Measurements from ENCODE around the gene QPCTL. TPM values are rescaled to one million over a fixed set of nuclear protein-coding genes. Genes with fewer than 3 reads are reported as not detected.

The QPCTL gene
- total RNA-seq, 1 experiment from 2014 or later = 13.7 TPM

- no peak overlapping the region for H3T11ph ChIP-seq (ENCODE audit: low read length)
- H2BK120ac ChIP-seq (ENCODE audit: low read depth, low read length, poor library complexity, severe bottlenecking) = no peak overlapping the region
- no peak overlapping the region for H2AFZ ChIP-seq (ENCODE audit: low read length)
- no peak overlapping the region for H2BK12ac ChIP-seq (ENCODE audit: insufficient read length, low read depth, low read length)
- H3K4ac ChIP-seq (ENCODE audit: low read depth, low read length) = no peak overlapping the region
- H2BK20ac ChIP-seq (ENCODE audit: low read depth, low read length, poor library complexity, severe bottlenecking) = no peak overlapping the region
- H3K36me3 Mint-ChIP-seq (ENCODE audit: insufficient read depth in 1 of 3, low read depth in 3 of 3) = no peaks in the 10 kb centered on the region
- TF ChIP-seq CTCF (conservative IDR thresholded peaks at IDR 0.05) = no peak
- H3K4me1 ChIP-seq (ENCODE audit: insufficient read depth, low read length) = no peaks in the 10 kb centered on the region; the same call in 1 of the 2 replicates
- no CpG with 5 or more reads among the region's 5 CpGs for WGBS (ENCODE audit: extremely low coverage, insufficient read length, low lambda C conversion rate)
- H4K5ac ChIP-seq (ENCODE audit: insufficient read length, low read depth, low read length) = no peak overlapping the region
- H3K23ac ChIP-seq (ENCODE audit: insufficient read length, low read depth, low read length) = no peak overlapping the region
- H3K27me3 Mint-ChIP-seq (ENCODE audit: low read depth) = peaks cover 13% of the 10 kb centered on the region
- H4K20me1 ChIP-seq (ENCODE audit: control insufficient read depth, insufficient read depth, insufficient read length) = no peaks in the 10 kb centered on the region
- no peaks in the 10 kb centered on the region for H3K23me2 ChIP-seq (ENCODE audit: insufficient read length, low read depth, low read length, poor library complexity, severe bottlenecking)
- no peak overlapping the region for H2BK5ac ChIP-seq (ENCODE audit: insufficient read length, low read length)
- H3K4me2 ChIP-seq (ENCODE audit: insufficient read depth, insufficient read length, low read length) = no peak overlapping the region
- no peak overlapping the region for H3K14ac ChIP-seq (ENCODE audit: insufficient read depth, low read length)
- peaks cover 5 to 8% of the 10 kb centered on the region in 2 experiments for H3K4me1 Mint-ChIP-seq
- H3K18ac ChIP-seq (ENCODE audit: insufficient read length, low read depth, low read length) = no peak overlapping the region
- H3K27ac Mint-ChIP-seq = no peak overlapping the region
- H3K9ac ChIP-seq (ENCODE audit: extremely low read depth, insufficient read length, low read length) = no peak overlapping the region
- H3K9me3 Mint-ChIP-seq = no peaks in the 10 kb centered on the region
- no peak overlapping the region for H2BK15ac ChIP-seq (ENCODE audit: low read depth, low read length)
- no peak for DNase-seq
- H4K8ac ChIP-seq (replicated peaks; ENCODE audit: insufficient read length, low read depth, low read length) = no peak overlapping the region
- H3K56ac ChIP-seq (ENCODE audit: insufficient read length, low read depth, low read length) = no peak overlapping the region
- H3K4me3 Mint-ChIP-seq = no peak overlapping the region
- no peak overlapping the region for H3K27ac ChIP-seq (ENCODE audit: insufficient read length, low read depth, low read length)
- no peaks in the 10 kb centered on the region for H3K9me3 ChIP-seq (ENCODE audit: control insufficient read depth, low read depth, low read length)
- no peaks in the 10 kb centered on the region; the same call in 1 of the 2 replicates for H3K27me3 ChIP-seq (ENCODE audit: insufficient read depth, low read length)
- no peaks in the 10 kb centered on the region for H3K79me2 ChIP-seq (ENCODE audit: insufficient read depth, low read length)
- no peak overlapping the region for H4K91ac ChIP-seq (ENCODE audit: insufficient read length, low read depth, low read length)
- no peak overlapping the region for H2AK5ac ChIP-seq (ENCODE audit: insufficient read length, low read length)
- no peaks in the 10 kb centered on the region for H3K79me1 ChIP-seq (ENCODE audit: insufficient read depth, low read depth, low read length, poor library complexity, severe bottlenecking)
Observed at GRCh38 chr19:45746866-45747265, 54.4 kb downstream of the QPCTL start.
